Activated T-helper 2 cell treated with anti-CD3 and anti-CD28 coated beads, Interferon-gamma antibody, Interleukin-2, Interleukin-4, amounts not matched to agents 10 μg/mL and 5 μg/mL and 100 μg/mL, durations not matched to agents 14 hours and 24 hours and 36 hours (primary cell): Measurements from ENCODE around the gene STAB2. TPM values are rescaled to one million over a fixed set of nuclear protein-coding genes. Genes with fewer than 3 reads are reported as not detected.
"Not testable (repeated sequence)": the region's sequence is repeated elsewhere in the genome, so short reads cannot be mapped to it uniquely, and the experiment has no call there.

Experiments
- DNase-seq: peaks from one replicate; pipeline ENCODE4 v3.0.0; 2021; ENCODE audit warnings: low spot score
- H3K27ac Mint-ChIP-seq: one replicate; pipeline ENCODE4 v1.8.0; 2021; ENCODE audit warnings: mixed read lengths
- H3K27me3 Mint-ChIP-seq: one replicate; pipeline ENCODE4 v1.8.0; 2021; ENCODE audit warnings: low read depth, mixed read lengths
- H3K36me3 Mint-ChIP-seq: one replicate; pipeline ENCODE4 v1.8.0; 2021; ENCODE audit warnings: low read depth, mixed read lengths
- H3K4me1 Mint-ChIP-seq: one replicate; pipeline ENCODE4 v1.8.0; 2021; ENCODE audit warnings: low read depth, mixed read lengths
- H3K4me3 Mint-ChIP-seq: one replicate; pipeline ENCODE4 v1.8.0; 2021; ENCODE audit warnings: low read depth, mild to moderate bottlenecking, moderate library complexity, mixed read lengths
- H3K9me3 Mint-ChIP-seq: one replicate; pipeline ENCODE4 v1.8.0; 2021; ENCODE audit warnings: mixed read lengths
- intact Hi-C: fragments of 100-400 bp; cut with micrococcal nuclease; formaldehyde crosslinking; loops from one replicate; pipeline ENCODE4 v1.15.1; 2023
- total RNA-seq: library from RNA; stranded (reverse); gene quantifications from 2 replicates; pipeline ENCODE4 v1.2.3, GENCODE V29; 2022

STAB2 gene
- total RNA-seq, 1 donor from 2014 or later = not detected

GRCh38 chr12:103640831-103641230, 53.8 kb downstream of the STAB2 start:
- no peak for DNase-seq
- Mint-ChIP-seq H3K9me3 (no peaks in the 10 kb centered on the region), H3K27ac (no peak overlapping the region), H3K36me3 (no peaks in the 10 kb centered on the region), H3K27me3 (no peaks in the 10 kb centered on the region), H3K4me1 (no peaks in the 10 kb centered on the region), H3K4me3 (no peak overlapping the region)
- intact Hi-C loops = no loop called here

- Mint-ChIP-seq H3K9me3 (no peaks in the 10 kb centered on the region), H3K4me3 (no peak overlapping the region), H3K36me3 (no peaks in the 10 kb centered on the region), H3K4me1 (no peaks in the 10 kb centered on the region), H3K27ac (no peak overlapping the region), H3K27me3 (peaks cover 2% of the 10 kb centered on the region)
- intact Hi-C loops = no loop called here
- DNase-seq = no peak
Observed at GRCh38 chr12:103642240-103642864, 55.3 kb downstream of the STAB2 start.

- Mint-ChIP-seq H3K27ac (no peak overlapping the region), H3K4me3 (no peak overlapping the region), H3K4me1 (no peaks in the 10 kb centered on the region), H3K9me3 (no peaks in the 10 kb centered on the region), H3K27me3 (peaks cover 4% of the 10 kb centered on the region), H3K36me3 (no peaks in the 10 kb centered on the region)
- DNase-seq = no peak
- intact Hi-C loops = no loop called here
Observed at GRCh38 chr12:103645202-103645601, 58.1 kb downstream of the STAB2 start.

- Mint-ChIP-seq H3K27me3 (peaks cover 4% of the 10 kb centered on the region), H3K4me1 (no peaks in the 10 kb centered on the region), H3K9me3 (no peaks in the 10 kb centered on the region), H3K4me3 (no peak overlapping the region), H3K36me3 (no peaks in the 10 kb centered on the region), H3K27ac (no peak overlapping the region)
- DNase-seq = no peak
- intact Hi-C loops = no loop called here
Observed at GRCh38 chr12:103647267-103647666, 60.2 kb downstream of the STAB2 start.

- intact Hi-C loops = no loop called here
- DNase-seq = no peak
- H3K9me3 Mint-ChIP-seq = no peaks in the 10 kb centered on the region
- no peaks in the 10 kb centered on the region for H3K36me3 Mint-ChIP-seq
- H3K4me1 Mint-ChIP-seq = peaks cover 2% of the 10 kb centered on the region
- no peak overlapping the region for H3K27ac Mint-ChIP-seq
- peaks cover 3% of the 10 kb centered on the region for H3K27me3 Mint-ChIP-seq
- no peak overlapping the region for H3K4me3 Mint-ChIP-seq
Observed at GRCh38 chr12:103652808-103653207, 65.7 kb downstream of the STAB2 start.

GRCh38 chr12:103653568-103654173, 66.6 kb downstream of the STAB2 start:
- H3K27ac Mint-ChIP-seq, DNase-seq, H3K9me3 Mint-ChIP-seq, H3K4me3 Mint-ChIP-seq, H3K36me3 Mint-ChIP-seq, H3K4me1 Mint-ChIP-seq, intact Hi-C loops, H3K27me3 Mint-ChIP-seq: not testable (repeated sequence)

GRCh38 chr12:103654816-103655215, 67.7 kb downstream of the STAB2 start:
- Mint-ChIP-seq H3K36me3 (no peaks in the 10 kb centered on the region), H3K4me1 (peaks cover 6% of the 10 kb centered on the region), H3K9me3 (no peaks in the 10 kb centered on the region), H3K27me3 (peaks cover 8% of the 10 kb centered on the region), H3K27ac (no peak overlapping the region), H3K4me3 (no peak overlapping the region)
- no peak for DNase-seq
- intact Hi-C loops = no loop called here

GRCh38 chr12:103656291-103656690, 69.2 kb downstream of the STAB2 start:
- H3K4me3 Mint-ChIP-seq = no peak overlapping the region
- no peak for DNase-seq
- peaks cover 8% of the 10 kb centered on the region for H3K4me1 Mint-ChIP-seq
- H3K27ac Mint-ChIP-seq = no peak overlapping the region
- H3K9me3 Mint-ChIP-seq = no peaks in the 10 kb centered on the region
- H3K36me3 Mint-ChIP-seq = no peaks in the 10 kb centered on the region
- peaks cover 12% of the 10 kb centered on the region for H3K27me3 Mint-ChIP-seq
- intact Hi-C loops = no loop called here

- no peak for DNase-seq
- Mint-ChIP-seq H3K9me3 (no peaks in the 10 kb centered on the region), H3K4me1 (peaks cover 8% of the 10 kb centered on the region), H3K27ac (no peak overlapping the region), H3K36me3 (no peaks in the 10 kb centered on the region), H3K27me3 (peaks cover 20% of the 10 kb centered on the region), H3K4me3 (no peak overlapping the region)
- intact Hi-C loops = no loop called here
Observed at GRCh38 chr12:103657331-103657730, 70.3 kb downstream of the STAB2 start.

- H3K4me1 Mint-ChIP-seq = peaks cover 1% of the 10 kb centered on the region
- H3K9me3 Mint-ChIP-seq = no peaks in the 10 kb centered on the region
- intact Hi-C loops = no loop called here
- no peak overlapping the region for H3K4me3 Mint-ChIP-seq
- peaks cover 20% of the 10 kb centered on the region for H3K27me3 Mint-ChIP-seq
- no peak overlapping the region for H3K27ac Mint-ChIP-seq
- H3K36me3 Mint-ChIP-seq = no peaks in the 10 kb centered on the region
- no peak for DNase-seq
Observed at GRCh38 chr12:103664626-103665025, 77.6 kb downstream of the STAB2 start.

- peaks cover 15% of the 10 kb centered on the region for H3K27me3 Mint-ChIP-seq
- no peak overlapping the region for H3K4me3 Mint-ChIP-seq
- DNase-seq = no peak
- no peak overlapping the region for H3K27ac Mint-ChIP-seq
- intact Hi-C loops = no loop called here
- H3K4me1 Mint-ChIP-seq = no peaks in the 10 kb centered on the region
- H3K36me3 Mint-ChIP-seq = no peaks in the 10 kb centered on the region
- no peaks in the 10 kb centered on the region for H3K9me3 Mint-ChIP-seq
Observed at GRCh38 chr12:103665971-103666370, 78.9 kb downstream of the STAB2 start.

GRCh38 chr12:103667125-103667524, 80.1 kb downstream of the STAB2 start:
- DNase-seq = no peak
- no peak overlapping the region for H3K4me3 Mint-ChIP-seq
- intact Hi-C loops = no loop called here
- H3K27me3 Mint-ChIP-seq = peaks cover 7% of the 10 kb centered on the region
- no peaks in the 10 kb centered on the region for H3K36me3 Mint-ChIP-seq
- no peaks in the 10 kb centered on the region for H3K9me3 Mint-ChIP-seq
- no peak overlapping the region for H3K27ac Mint-ChIP-seq
- no peaks in the 10 kb centered on the region for H3K4me1 Mint-ChIP-seq

- H3K4me1 Mint-ChIP-seq = no peaks in the 10 kb centered on the region
- intact Hi-C loops = no loop called here
- DNase-seq = no peak
- no peaks in the 10 kb centered on the region for H3K9me3 Mint-ChIP-seq
- H3K36me3 Mint-ChIP-seq = no peaks in the 10 kb centered on the region
- no peak overlapping the region for H3K27ac Mint-ChIP-seq
- peaks cover 5% of the 10 kb centered on the region for H3K27me3 Mint-ChIP-seq
- no peak overlapping the region for H3K4me3 Mint-ChIP-seq
Observed at GRCh38 chr12:103668520-103668919, 81.4 kb downstream of the STAB2 start.
